Activated CD4-positive, alpha-beta memory T cell treated with anti-CD3 and anti-CD28 coated beads, Interleukin-2, amount 10 ng/mL, durations not matched to agents 7 days and 5 days (primary cell): ENCODE results near the gene IGSF6. TPM values are rescaled to one million over a fixed set of nuclear protein-coding genes. Genes with fewer than 3 reads are reported as not detected.
"Not testable (repeated sequence)": the region's sequence is repeated elsewhere in the genome, so short reads cannot be mapped to it uniquely, and the experiment has no call there.

Experiments used
- CTCF ChIA-PET: fragments of 350-600 bp; sonication (Branson Sonifier 250); formaldehyde crosslinking; loops from one replicate; lab custom pipeline; 2021; ENCODE audit warnings: antibody characterized with exemption, inconsistent platforms; lab: Charles Lee
- POLR2A ChIA-PET: fragments of 350-600 bp; sonication (Branson Sonifier 250); formaldehyde crosslinking; loops from one replicate; lab custom pipeline; 2021; ENCODE audit warnings: antibody characterized with exemption; lab: Charles Lee
- DNase-seq: peaks from one replicate; pipeline ENCODE4 v3.0.0-alpha.2; 2020
- H3K27ac Mint-ChIP-seq: one replicate; pipeline ENCODE4 v1.8.0; 2021; ENCODE audit warnings: mild to moderate bottlenecking, mixed read lengths
- H3K27me3 Mint-ChIP-seq: one replicate; pipeline ENCODE4 v1.8.0; 2021; ENCODE audit warnings: mixed read lengths
- H3K36me3 Mint-ChIP-seq: one replicate; pipeline ENCODE4 v1.8.0; 2021; ENCODE audit warnings: low read depth, mixed read lengths
- H3K4me1 Mint-ChIP-seq: one replicate; pipeline ENCODE4 v1.8.0; 2021; ENCODE audit warnings: mixed read lengths
- H3K4me3 Mint-ChIP-seq: one replicate; pipeline ENCODE4 v1.8.0; 2021; ENCODE audit warnings: mild to moderate bottlenecking, mixed read lengths
- H3K9me3 Mint-ChIP-seq: one replicate; pipeline ENCODE4 v1.8.0; 2021; ENCODE audit warnings: mixed read lengths
- total RNA-seq, 2 experiments: library from RNA; stranded (reverse); gene quantifications; one replicate each; pipeline ENCODE4 v1.2.3, GENCODE V29; 2021

Gene IGSF6
- total RNA-seq, 2 experiments from 2014 or later, result 0.15 TPM

DNA sequence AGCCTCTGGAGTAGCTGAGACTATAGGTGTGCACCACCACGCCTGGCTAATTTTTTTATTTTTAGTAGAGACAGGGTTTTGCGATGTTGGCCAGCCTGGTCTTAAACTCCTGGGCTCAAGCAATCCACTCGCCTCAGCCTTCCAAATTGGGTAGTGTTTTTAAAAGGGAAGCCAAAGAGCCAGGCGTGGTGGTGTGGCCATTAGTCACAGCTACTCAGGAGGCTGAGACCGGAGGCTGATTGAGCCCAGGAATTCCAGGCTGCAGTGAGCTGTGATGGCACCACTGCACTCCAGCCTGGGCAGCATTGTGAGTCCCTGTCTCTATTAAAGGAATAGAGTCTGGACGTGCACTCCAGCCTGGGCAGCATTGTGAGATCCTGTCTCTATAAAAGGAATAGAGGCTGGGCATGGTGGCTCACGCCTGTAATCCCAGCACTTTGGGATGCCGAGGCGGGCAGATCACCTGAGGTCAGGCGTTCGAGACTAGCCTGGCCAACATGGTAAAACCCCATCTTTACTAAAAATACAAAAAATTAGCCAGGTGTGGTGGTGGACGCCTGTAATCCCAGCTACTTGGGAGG is 2.5 kb downstream of the IGSF6 start:
- H3K4me3 Mint-ChIP-seq, POLR2A ChIA-PET, DNase-seq, H3K9me3 Mint-ChIP-seq, H3K27ac Mint-ChIP-seq, H3K27me3 Mint-ChIP-seq: not testable (repeated sequence)
- Mint-ChIP-seq H3K36me3 (peaks cover 11% of the 10 kb centered on the region), H3K4me1 (peaks cover 47% of the 10 kb centered on the region)
- CTCF ChIA-PET, result interaction anchor here (0.7 to 5.0 kb wide), 2 partner anchors 7 to 1784 kb away, joined by 3 to 40 read pairs; no protein-coding TSS in a partner anchor

DNA sequence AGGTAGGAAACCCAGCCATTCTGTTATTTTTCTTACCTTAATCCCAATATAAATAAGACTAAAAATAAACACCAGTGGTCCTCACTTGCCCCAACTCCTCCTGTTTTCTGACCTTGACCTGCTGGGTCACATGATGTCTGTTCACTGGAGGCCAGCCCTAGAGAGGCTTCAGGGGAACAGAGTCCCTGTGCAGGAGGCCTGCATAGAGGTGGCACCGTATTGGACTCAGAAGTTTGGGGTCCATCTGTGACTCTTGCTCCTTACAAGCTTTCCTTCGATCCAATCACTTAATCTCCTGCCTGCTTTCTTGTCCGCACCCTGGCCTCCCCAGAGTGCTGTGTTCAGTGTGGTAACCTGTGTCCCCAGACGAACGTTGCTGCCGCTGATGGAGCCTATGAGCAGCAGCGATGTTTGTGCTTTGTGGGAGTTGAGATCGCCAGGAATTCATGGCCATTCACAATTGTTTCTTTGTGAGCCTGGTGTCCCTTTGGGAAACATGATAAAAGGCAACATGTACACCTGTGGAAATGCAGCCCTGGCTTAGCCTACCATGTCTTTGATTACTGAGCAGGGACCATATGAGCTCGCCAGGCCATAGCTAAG is 4.7 kb downstream of the IGSF6 start:
- CTCF ChIA-PET, result interaction anchor here (5.0 kb wide), 1 partner anchor 10 kb away, joined by 40 read pairs; no protein-coding TSS in a partner anchor

DNA sequence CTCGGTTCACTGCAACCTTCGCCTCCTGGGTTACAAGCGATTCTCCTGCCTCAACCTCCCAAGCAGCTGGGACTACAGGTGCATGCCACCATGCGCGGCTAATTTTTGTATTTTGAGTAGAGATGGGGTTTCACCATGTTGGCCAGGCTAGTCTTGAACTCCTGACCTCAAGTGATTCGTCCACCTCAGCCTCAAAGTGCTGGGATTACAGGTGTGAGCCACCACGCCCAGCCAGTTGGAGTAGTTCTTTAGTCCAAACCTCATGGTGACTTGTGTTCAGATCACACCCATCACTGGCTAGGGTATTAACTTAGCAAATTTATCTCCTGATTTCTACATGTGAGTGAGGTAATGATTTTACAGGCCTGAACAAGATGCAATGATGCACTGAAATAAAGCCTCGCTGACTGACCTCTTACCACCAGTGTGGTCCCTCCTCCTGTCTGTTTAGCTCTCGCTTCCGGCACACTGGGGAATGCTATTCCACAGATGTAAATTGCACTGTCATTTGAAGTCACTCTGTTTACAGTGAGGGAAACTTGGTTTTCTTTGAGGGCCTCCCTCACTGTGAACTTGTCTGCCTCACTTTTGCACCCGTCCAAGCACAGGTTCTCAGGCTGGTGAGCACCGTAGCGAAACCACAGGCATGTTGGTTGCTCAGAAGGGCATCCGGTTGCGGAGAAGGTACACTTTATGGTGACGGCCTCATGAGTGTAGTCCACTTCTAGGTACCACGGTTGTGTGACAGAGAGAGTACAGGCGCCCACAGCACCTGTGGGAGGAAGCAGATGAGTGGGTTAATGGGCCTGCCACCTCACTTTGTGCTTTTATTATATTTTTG is 5.5 kb downstream of the IGSF6 start:
- Mint-ChIP-seq H3K4me3 (peak overlapping the region; percentile 36), H3K27me3 (no peaks in the 10 kb centered on the region), H3K36me3 (peaks cover 7% of the 10 kb centered on the region), H3K27ac (peak overlapping the region; percentile 91), H3K9me3 (no peaks in the 10 kb centered on the region), H3K4me1 (peaks cover 47% of the 10 kb centered on the region)
- peak; percentile 89 for DNase-seq
- ChIA-PET POLR2A (interaction anchor here (1.4 to 3.7 kb wide), 6 partner anchors 10 to 127 kb away, joined by 3 to 27 read pairs (median 8); no protein-coding TSS in a partner anchor), CTCF (interaction anchor here (0.9 to 5.0 kb wide), 2 partner anchors 10 to 42 kb away, joined by 3 to 40 read pairs; no protein-coding TSS in a partner anchor)

More for the DNA sequence above, 4.7 kb downstream of the IGSF6 start:
- Mint-ChIP-seq H3K27me3 (no peaks in the 10 kb centered on the region), H3K9me3 (no peaks in the 10 kb centered on the region), H3K4me1 (peaks cover 47% of the 10 kb centered on the region), H3K36me3 (peaks cover 7% of the 10 kb centered on the region), H3K27ac (peak overlapping the region; percentile 91), H3K4me3 (no peak overlapping the region)
- no peak for DNase-seq
- POLR2A ChIA-PET, result interaction anchor here (2.0 to 3.7 kb wide), 2 partner anchors 10 to 38 kb away, joined by 12 to 27 read pairs; no protein-coding TSS in a partner anchor

DNA sequence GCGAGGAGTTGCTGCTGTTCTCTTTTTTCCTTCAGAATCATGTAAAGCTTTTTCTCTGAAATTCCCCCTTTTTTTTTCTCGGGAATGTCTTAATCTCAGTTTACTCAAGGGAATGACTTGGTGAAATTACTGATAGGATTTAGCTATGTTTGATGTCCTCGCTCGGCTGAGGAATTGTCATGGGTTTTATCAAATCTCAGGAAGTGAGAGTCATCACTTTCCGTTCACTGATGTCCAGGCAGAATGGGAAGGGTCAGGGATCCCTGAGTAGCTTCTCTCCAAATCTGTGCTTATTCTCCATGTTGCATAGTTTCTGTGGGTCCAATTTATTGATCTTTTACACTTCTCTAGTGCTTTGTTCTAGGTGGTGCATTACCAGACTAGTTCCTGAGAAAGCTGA is 6.3 kb downstream of the IGSF6 start:
- CTCF ChIA-PET, result interaction anchor here (0.8 to 5.0 kb wide), 7 partner anchors 11 to 62 kb away, joined by 3 to 40 read pairs (median 3); no protein-coding TSS in a partner anchor
- Mint-ChIP-seq H3K27ac (peak overlapping the region; percentile 91), H3K36me3 (peaks cover 7% of the 10 kb centered on the region), H3K4me3 (peak overlapping the region; percentile 76), H3K4me1 (peaks cover 47% of the 10 kb centered on the region), H3K27me3 (no peaks in the 10 kb centered on the region), H3K9me3 (no peaks in the 10 kb centered on the region)
- POLR2A ChIA-PET, result interaction anchor here (0.7 to 3.7 kb wide), 10 partner anchors 11 to 306 kb away, joined by 3 to 27 read pairs (median 4); partner anchors contain the start of gene METTL9
- no peak for DNase-seq

DNA sequence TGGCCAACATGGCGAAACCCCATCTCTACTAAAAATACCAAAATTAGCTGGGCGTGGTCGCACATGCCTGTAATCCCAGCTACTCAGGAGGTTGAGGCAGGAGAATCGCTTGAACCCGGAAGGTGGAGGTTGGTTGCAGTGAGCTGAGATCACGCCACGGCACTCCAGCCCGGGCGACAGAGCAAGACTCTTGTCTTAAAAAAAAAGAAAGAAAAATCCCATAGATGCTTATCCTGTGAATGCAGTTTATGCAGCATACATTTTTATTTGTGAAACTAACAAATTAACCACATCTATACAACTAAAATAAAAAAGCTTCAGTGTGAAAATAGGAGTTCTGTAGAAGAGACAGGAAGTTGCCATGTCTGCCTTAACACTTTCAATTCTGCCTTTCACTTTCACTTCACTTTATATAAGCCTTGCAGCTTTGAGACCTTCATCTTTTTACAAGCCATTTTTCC is 7.1 kb downstream of the IGSF6 start:
- DNase-seq, result peak; percentile 42
- ChIA-PET POLR2A (interaction anchor here (0.7 to 3.7 kb wide), 15 partner anchors 12 to 653 kb away, joined by 3 to 27 read pairs (median 4); partner anchors contain the start of genes METTL9 and UQCRC2), CTCF (interaction anchor here (0.6 to 5.0 kb wide), 9 partner anchors 10 to 365 kb away, joined by 3 to 40 read pairs (median 3); no protein-coding TSS in a partner anchor)
- Mint-ChIP-seq H3K9me3 (no peaks in the 10 kb centered on the region), H3K27ac (peak overlapping the region; percentile 91), H3K36me3 (peaks cover 7% of the 10 kb centered on the region), H3K27me3 (no peaks in the 10 kb centered on the region), H3K4me1 (peaks cover 48% of the 10 kb centered on the region), H3K4me3 (peak overlapping the region; percentile 76)

DNA sequence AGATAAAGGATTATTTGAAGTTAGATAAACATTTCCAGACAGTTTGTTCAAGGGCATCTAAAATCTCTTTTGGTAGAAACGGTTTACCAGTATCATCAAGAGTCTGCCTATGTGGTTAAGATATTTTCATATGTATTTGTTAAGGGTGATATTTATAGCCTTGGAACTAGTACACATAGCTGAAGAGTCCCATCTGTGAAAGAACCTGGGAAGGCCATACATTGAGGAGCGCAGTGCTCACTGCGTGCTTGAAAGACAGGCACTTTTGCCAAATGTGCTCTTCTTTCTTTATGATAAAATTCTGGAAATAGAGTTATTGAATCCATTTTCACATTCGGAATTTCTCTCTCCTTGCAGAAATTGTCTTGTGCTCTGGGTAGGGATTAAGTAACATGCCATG is 7.7 kb downstream of the IGSF6 start:
- peak overlapping the region; percentile 76 for H3K4me3 Mint-ChIP-seq
- ChIA-PET POLR2A (interaction anchor here (0.8 to 3.7 kb wide), 5 partner anchors 35 to 654 kb away, joined by 3 to 27 read pairs (median 5); partner anchors contain the start of gene METTL9), CTCF (interaction anchor here (1.2 to 5.0 kb wide), 5 partner anchors 13 to 63 kb away, joined by 3 to 40 read pairs (median 8); no protein-coding TSS in a partner anchor)
- no peak for DNase-seq
- peak overlapping the region; percentile 91 for H3K27ac Mint-ChIP-seq
- H3K4me1 Mint-ChIP-seq, result peaks cover 48% of the 10 kb centered on the region
- no peaks in the 10 kb centered on the region for H3K9me3 Mint-ChIP-seq
- peaks cover 7% of the 10 kb centered on the region for H3K36me3 Mint-ChIP-seq
- H3K27me3 Mint-ChIP-seq, result no peaks in the 10 kb centered on the region

DNA sequence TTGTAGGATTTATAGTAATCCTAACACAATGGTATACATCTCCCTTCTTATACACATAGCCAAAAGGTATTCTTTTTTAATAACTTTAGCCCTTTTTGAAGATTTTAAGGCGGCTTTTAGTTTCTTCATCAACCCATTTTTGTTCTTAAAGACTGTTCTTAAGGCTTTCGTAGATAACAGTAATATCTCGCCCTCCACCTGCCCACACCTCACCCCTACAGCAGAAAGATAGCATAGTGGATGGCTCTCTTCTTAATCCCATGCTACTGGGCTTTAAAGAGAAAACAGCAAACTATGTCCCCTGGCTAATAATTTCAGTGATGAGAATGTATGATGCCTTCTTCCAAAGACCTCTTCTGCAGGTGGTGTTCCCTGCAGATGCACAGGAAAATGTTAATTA is 8.6 kb downstream of the IGSF6 start:
- ChIA-PET POLR2A (interaction anchor here (0.8 kb wide), 1 partner anchor 56 kb away, joined by 3 read pairs; no protein-coding TSS in a partner anchor), CTCF (interaction anchor here (0.5 to 2.6 kb wide), 2 partner anchors 58 to 60 kb away, joined by 3 to 17 read pairs; no protein-coding TSS in a partner anchor)
- peaks cover 7% of the 10 kb centered on the region for H3K36me3 Mint-ChIP-seq
- H3K27ac Mint-ChIP-seq, result no peak overlapping the region
- no peaks in the 10 kb centered on the region for H3K9me3 Mint-ChIP-seq
- peaks cover 56% of the 10 kb centered on the region for H3K4me1 Mint-ChIP-seq
- no peaks in the 10 kb centered on the region for H3K27me3 Mint-ChIP-seq
- no peak overlapping the region for H3K4me3 Mint-ChIP-seq
- no peak for DNase-seq

DNA sequence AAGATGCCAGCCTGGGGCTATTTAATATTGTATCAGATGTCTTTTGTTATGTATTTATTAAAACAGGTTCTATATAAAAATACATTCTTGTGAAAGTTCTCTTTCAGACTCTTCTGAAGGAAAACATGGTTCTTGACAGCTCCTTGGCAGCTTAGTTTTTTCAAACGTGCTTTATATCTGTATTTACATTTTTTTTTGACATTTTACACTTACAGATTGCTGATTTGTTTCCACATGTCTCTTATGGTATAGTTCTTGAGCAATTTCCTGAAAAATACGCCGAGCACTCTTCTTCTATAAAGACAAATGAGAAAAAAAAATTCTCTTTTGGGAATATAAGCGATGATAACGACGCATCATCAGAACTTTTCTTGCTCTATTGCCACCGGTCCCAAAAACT is 9.5 kb downstream of the IGSF6 start:
- Mint-ChIP-seq H3K36me3 (peaks cover 3% of the 10 kb centered on the region), H3K4me1 (peaks cover 55% of the 10 kb centered on the region), H3K27ac (no peak overlapping the region), H3K27me3 (no peaks in the 10 kb centered on the region), H3K4me3 (no peak overlapping the region), H3K9me3 (no peaks in the 10 kb centered on the region)
- ChIA-PET CTCF (interaction anchor here (3.1 to 6.6 kb wide), 3 partner anchors 14 to 60 kb away, joined by 17 to 48 read pairs (median 20); no protein-coding TSS in a partner anchor), POLR2A (no interaction called here)
- no peak for DNase-seq

DNA sequence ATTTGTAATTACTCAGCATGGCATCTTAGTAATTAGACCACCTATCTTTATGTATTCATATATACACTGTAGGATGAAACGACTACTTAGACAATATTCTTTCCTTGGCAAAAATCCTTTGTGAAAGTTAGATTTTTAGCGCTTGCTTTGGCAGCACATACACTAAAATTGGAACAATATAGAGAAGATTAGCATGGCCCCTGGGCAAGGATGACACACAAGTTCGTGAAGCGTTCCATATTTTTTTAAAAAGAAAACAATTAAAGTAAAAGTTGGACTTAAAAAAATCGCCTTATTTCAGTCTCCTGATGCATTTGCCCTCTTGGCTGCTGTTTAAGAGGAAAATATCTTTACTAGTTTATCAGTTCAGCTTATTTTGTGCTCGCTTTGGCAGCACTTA is 10.5 kb downstream of the IGSF6 start:
- Mint-ChIP-seq H3K27ac (no peak overlapping the region), H3K4me3 (no peak overlapping the region), H3K36me3 (peaks cover under 1% of the 10 kb centered on the region), H3K4me1 (peaks cover 49% of the 10 kb centered on the region), H3K9me3 (no peaks in the 10 kb centered on the region), H3K27me3 (no peaks in the 10 kb centered on the region)
- DNase-seq, result no peak
- ChIA-PET POLR2A (interaction anchor here (1.1 to 1.2 kb wide), 2 partner anchors 43 to 57 kb away, joined by 3 read pairs; no protein-coding TSS in a partner anchor), CTCF (interaction anchor here (1.2 to 6.6 kb wide), 5 partner anchors 10 to 59 kb away, joined by 4 to 48 read pairs (median 17); partner anchors contain the start of gene IGSF6)

DNA sequence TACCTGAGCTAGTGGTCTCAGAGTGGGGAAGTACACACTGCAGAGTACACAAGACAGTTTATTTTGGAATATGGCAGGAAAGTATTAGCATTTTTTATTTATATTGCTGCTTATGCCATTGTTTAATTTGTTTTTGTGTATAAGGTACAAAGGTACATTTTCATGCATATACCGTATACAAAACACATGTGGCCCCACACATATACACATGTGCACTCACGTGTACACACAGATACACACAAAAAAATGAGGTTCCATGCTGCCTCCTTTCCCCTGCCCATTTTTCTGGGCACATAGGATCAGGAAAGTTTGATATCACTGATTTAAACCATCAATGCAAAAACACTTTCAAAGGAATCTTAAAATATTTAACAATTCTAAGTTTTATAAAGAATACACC is 12.9 kb downstream of the IGSF6 start:
- Mint-ChIP-seq H3K27ac (peak overlapping the region; percentile 23), H3K36me3 (peaks cover 9% of the 10 kb centered on the region), H3K9me3 (no peaks in the 10 kb centered on the region), H3K27me3 (no peaks in the 10 kb centered on the region), H3K4me1 (peaks cover 27% of the 10 kb centered on the region), H3K4me3 (no peak overlapping the region)
- POLR2A ChIA-PET, result interaction anchor here (0.6 to 2.6 kb wide), 4 partner anchors 13 to 36 kb away, joined by 3 to 11 read pairs (median 4); no protein-coding TSS in a partner anchor
- DNase-seq, result no peak
- CTCF ChIA-PET, result interaction anchor here (0.7 to 6.6 kb wide), 12 partner anchors 11 to 81 kb away, joined by 3 to 48 read pairs (median 3); partner anchors contain the start of gene IGSF6

DNA sequence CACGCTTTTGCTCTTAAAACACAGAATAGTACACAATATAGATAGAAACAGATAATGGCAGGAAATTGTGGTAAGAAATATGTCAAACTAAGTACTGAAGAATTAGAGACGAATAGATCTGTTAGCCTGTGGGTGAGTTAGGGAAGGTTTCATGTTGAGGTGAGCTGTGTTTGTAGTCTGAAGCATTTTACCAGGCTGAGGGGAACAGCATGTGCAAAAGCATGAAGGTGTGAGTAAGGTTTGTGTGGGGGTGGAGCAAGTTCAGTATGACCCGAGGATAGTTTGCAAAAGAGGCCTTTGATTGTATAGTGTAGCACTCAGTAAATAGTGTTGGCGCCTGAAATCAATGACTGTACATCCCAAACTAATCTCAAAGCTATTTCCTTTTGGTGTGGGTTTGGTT is 13.8 kb downstream of the IGSF6 start:
- Mint-ChIP-seq H3K4me1 (peaks cover 23% of the 10 kb centered on the region), H3K36me3 (peaks cover 9% of the 10 kb centered on the region)
- POLR2A ChIA-PET, result interaction anchor here (0.9 to 2.6 kb wide), 4 partner anchors 12 to 39 kb away, joined by 3 to 11 read pairs (median 4); partner anchors contain the start of gene METTL9

More for the DNA sequence above, 13.8 kb downstream of the IGSF6 start:
- CTCF ChIA-PET, result interaction anchor here (0.8 to 6.6 kb wide), 11 partner anchors 11 to 55 kb away, joined by 3 to 48 read pairs (median 3); partner anchors contain the start of gene IGSF6
- Mint-ChIP-seq H3K27ac (peak overlapping the region; percentile 82), H3K27me3 (no peaks in the 10 kb centered on the region), H3K9me3 (no peaks in the 10 kb centered on the region), H3K4me3 (no peak overlapping the region)
- no peak for DNase-seq
